Measurements from ENCODE around the gene TBC1D14. TPM values are rescaled to one million over a fixed set of nuclear protein-coding genes. Genes with fewer than 3 reads are reported as not detected.

TBC1D14 gene
- total and polyA plus RNA-seq, 7 donors = 19.2 to 46.4 (median 29.5) TPM

DNA sequence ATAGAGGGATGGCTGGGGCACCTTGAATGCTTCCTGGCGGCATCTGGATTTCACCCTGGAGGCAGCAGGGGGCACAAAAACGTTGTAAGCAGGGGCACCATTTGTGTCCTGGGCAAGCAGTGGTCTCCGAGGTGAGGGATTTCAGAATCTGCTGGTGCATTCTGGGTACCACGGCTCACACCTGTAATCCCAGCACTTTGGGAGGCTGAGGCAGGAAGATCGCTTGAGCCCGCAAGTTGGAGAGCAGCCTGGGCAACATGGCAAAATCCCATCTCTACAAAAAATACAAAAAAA is 16.8 kb upstream of the TBC1D14 start:
- H3K4me1 ChIP-seq = peaks cover 0 to 13% (median 8%) of the 10 kb centered on the region in 4 donors
- DNase-seq = peak; percentile 17
- intact Hi-C loops (cut with DNase I) = no loop called here
- H3K27ac ChIP-seq = no peak overlapping the region
- H3K36me3 ChIP-seq = no peaks in the 10 kb centered on the region
- no peak overlapping the region for H3K4me3 ChIP-seq
- TF ChIP-seq EP300 (IDR thresholded peaks at IDR 0.05) (no peak), POLR2AphosphoS5 (IDR thresholded peaks at IDR 0.05) (no peak), POLR2A (IDR thresholded peaks at IDR 0.05) (no peak)
- TF ChIP-seq, protein P1, sequence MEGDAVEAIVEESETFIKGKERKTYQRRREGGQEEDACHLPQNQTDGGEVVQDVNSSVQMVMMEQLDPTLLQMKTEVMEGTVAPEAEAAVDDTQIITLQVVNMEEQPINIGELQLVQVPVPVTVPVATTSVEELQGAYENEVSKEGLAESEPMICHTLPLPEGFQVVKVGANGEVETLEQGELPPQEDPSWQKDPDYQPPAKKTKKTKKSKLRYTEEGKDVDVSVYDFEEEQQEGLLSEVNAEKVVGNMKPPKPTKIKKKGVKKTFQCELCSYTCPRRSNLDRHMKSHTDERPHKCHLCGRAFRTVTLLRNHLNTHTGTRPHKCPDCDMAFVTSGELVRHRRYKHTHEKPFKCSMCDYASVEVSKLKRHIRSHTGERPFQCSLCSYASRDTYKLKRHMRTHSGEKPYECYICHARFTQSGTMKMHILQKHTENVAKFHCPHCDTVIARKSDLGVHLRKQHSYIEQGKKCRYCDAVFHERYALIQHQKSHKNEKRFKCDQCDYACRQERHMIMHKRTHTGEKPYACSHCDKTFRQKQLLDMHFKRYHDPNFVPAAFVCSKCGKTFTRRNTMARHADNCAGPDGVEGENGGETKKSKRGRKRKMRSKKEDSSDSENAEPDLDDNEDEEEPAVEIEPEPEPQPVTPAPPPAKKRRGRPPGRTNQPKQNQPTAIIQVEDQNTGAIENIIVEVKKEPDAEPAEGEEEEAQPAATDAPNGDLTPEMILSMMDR (IDR thresholded peaks at IDR 0.05) = no peak
- H3K27me3 ChIP-seq = no peaks in the 10 kb centered on the region
- no peaks in the 10 kb centered on the region for H3K9me3 ChIP-seq
- 78 to 81% methylated on average over 6 of the region's 6 CpGs for WGBS, 2 donors

DNA sequence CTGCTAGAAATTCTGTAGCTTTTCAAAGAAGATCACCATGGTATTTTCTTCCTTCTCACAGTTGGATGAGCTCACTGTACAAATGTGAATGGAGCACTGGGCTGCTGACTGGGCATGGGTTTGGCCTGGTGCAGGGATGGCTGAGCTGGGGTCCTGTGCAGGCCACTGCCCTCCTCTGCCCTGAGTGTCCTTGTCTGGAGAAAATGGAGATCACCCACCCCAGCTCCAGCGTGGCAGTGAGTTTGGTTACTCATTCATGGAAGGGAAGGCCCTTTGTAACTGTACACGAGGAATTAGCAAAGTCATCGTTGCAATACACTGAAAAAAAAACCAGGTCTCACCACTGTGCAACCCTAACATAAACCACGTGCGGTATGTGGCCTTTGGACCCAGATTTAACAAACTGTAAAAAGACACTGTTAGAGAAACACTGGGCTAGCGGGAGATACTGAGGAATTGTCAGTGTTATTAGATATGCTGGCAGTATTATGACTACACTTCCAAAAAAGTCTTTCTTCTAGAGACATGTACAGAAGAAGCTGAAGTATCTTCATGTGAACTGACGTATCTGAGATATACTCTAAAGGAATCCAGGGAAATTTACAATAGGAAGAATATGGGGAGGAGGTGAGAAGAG is 16.1 kb upstream of the TBC1D14 start:
- TF ChIP-seq POLR2A (IDR thresholded peaks at IDR 0.05) (no peak), EP300 (IDR thresholded peaks at IDR 0.05) (no peak), POLR2AphosphoS5 (IDR thresholded peaks at IDR 0.05) (no peak)
- TF ChIP-seq, protein P1 (IDR thresholded peaks at IDR 0.05) = no peak
- Histone ChIP-seq H3K27ac (no peak overlapping the region), H3K27me3 (no peaks in the 10 kb centered on the region), H3K36me3 (no peaks in the 10 kb centered on the region), H3K9me3 (no peaks in the 10 kb centered on the region), H3K4me3 (no peak overlapping the region), H3K4me1 (peaks cover 0 to 13% (median 8%) of the 10 kb centered on the region in 4 donors)
- 13 to 44% methylated on average over 7 of the region's 7 CpGs for WGBS, 2 donors
- intact Hi-C loops (cut with DNase I) = no loop called here
- peak; percentile 33 for DNase-seq

DNA sequence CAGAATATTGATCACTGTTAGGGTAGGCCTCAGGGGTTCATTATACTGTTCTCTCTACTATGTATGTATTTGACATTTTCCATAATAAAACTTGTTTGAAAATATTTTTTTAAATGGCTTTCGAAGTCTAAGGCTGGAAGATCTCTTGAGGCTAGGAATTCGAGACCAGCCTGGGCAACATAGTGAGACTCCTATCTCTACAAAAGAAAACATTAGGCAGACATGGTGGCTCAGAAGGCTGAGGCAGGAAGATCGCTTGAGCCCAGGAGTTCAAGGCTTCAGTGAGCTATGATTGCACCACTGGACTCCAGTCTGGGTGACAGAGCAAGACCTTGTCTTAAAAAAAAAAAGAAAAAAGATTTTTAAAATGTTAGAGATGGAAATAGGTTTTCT is 15.5 kb upstream of the TBC1D14 start:
- H3K36me3 ChIP-seq = no peaks in the 10 kb centered on the region
- intact Hi-C loops (cut with DNase I) = no loop called here
- TF ChIP-seq EP300 (IDR thresholded peaks at IDR 0.05) (no peak), POLR2A (IDR thresholded peaks at IDR 0.05) (no peak), POLR2AphosphoS5 (IDR thresholded peaks at IDR 0.05) (no peak)
- TF ChIP-seq, protein P1 (IDR thresholded peaks at IDR 0.05) = no peak
- DNase-seq = peak; percentile 17
- no peak overlapping the region for H3K27ac ChIP-seq
- H3K9me3 ChIP-seq = no peaks in the 10 kb centered on the region
- 83 to 91% methylated on average over 3 of the region's 3 CpGs for WGBS, 2 donors
- no peak overlapping the region for H3K4me3 ChIP-seq
- peaks cover 0 to 13% (median 8%) of the 10 kb centered on the region in 4 donors for H3K4me1 ChIP-seq
- no peaks in the 10 kb centered on the region for H3K27me3 ChIP-seq

DNA sequence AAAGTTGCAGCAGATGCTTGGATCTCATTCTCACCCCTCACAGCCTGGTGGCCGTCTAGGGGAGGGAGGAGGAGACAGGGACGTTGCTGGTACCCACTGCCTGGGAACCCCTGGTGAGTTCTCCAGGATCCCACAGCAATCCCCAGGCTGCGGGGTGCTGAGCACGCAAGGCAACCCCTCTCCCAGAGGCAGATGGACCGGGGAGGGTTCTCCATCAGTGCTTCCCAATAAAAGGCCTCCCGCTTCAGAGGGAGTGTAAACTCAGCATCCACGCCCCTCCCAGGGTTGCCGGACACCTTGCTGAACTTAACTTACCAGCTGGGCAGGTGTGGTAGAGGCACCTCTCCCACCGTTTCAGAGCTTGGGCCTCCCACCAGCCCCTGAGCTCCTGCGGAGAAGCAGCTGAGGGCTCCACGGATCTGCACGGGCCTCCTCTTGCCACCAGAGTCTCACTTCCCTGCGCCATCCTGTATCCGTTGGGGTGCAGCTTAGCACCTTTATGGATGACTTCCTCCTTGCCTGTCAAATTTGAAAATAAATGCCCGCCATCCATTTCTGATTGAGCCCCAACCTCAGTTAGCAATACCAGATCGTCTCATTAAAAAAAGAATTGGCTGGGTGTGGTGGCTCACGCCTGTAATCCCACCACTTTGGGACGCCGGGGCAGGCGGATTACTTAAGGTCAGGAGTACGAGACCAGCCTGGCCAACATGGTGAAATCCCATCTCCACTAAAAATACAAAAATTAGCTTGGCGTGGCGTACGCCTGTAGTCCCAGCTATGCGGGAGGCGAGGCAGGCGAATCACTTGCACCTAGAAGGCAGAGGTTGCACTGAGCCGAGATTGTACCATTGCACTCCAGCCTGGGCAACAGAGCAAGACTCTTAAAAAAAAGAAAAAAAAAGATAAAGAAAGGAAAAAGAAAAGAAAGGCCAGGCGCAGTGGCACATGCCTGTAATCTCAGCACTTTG is 14.8 kb upstream of the TBC1D14 start:
- no peaks in the 10 kb centered on the region for H3K27me3 ChIP-seq
- no peaks in the 10 kb centered on the region for H3K9me3 ChIP-seq
- WGBS, 2 donors = 77 to 87% methylated on average over 29 of the region's 29 CpGs
- H3K27ac ChIP-seq = no peak overlapping the region
- H3K36me3 ChIP-seq = no peaks in the 10 kb centered on the region
- H3K4me3 ChIP-seq = no peak overlapping the region
- intact Hi-C loops (cut with DNase I) = no loop called here
- peaks cover 0 to 13% (median 8%) of the 10 kb centered on the region in 4 donors for H3K4me1 ChIP-seq
- peak; percentile 46 for DNase-seq
- TF ChIP-seq, protein P1 (IDR thresholded peaks at IDR 0.05) = no peak
- TF ChIP-seq POLR2A (IDR thresholded peaks at IDR 0.05) (no peak), EP300 (IDR thresholded peaks at IDR 0.05) (no peak), POLR2AphosphoS5 (IDR thresholded peaks at IDR 0.05) (no peak)

Measured in sigmoid colon (tissue), 7 donors.